RWPE1 (cell line): Measurements from ENCODE around the gene TARM1.

Experiments used
- CTCF ChIA-PET: fragments of 350-600 bp; sonication (Branson Sonifier 250); formaldehyde crosslinking; extraction: SDS; loops from one replicate; lab custom pipeline; 2021; lab: Yijun Ruan, JAX
- POLR2A ChIA-PET: fragments of 400-600 bp; formaldehyde crosslinking; extraction: SDS; loops from one replicate; lab custom pipeline; 2020; ENCODE audit warnings: antibody characterized with exemption; ENCODE audit not compliant: low non-redundant PET; lab: Yijun Ruan, JAX
- DNase-seq: peaks from one replicate; pipeline ENCODE4 v3.0.0; 2012; ENCODE audit warnings: low spot score
- H3K27ac ChIP-seq: fragments of 450-650 bp; 2 replicates; pipeline ENCODE4 v1.5.1; 2017
- TF ChIP-seq, protein P1 (sequence below): fragments of 450-650 bp; conservative IDR thresholded peaks from 2 replicates; pipeline ENCODE4 v1.5.1; 2017; ENCODE audit warnings: low read depth, mild to moderate bottlenecking

TARM1 gene

GRCh38 chr19:54069470-54069869, 11.7 kb downstream of the TARM1 start:
- TF ChIP-seq, protein P1, sequence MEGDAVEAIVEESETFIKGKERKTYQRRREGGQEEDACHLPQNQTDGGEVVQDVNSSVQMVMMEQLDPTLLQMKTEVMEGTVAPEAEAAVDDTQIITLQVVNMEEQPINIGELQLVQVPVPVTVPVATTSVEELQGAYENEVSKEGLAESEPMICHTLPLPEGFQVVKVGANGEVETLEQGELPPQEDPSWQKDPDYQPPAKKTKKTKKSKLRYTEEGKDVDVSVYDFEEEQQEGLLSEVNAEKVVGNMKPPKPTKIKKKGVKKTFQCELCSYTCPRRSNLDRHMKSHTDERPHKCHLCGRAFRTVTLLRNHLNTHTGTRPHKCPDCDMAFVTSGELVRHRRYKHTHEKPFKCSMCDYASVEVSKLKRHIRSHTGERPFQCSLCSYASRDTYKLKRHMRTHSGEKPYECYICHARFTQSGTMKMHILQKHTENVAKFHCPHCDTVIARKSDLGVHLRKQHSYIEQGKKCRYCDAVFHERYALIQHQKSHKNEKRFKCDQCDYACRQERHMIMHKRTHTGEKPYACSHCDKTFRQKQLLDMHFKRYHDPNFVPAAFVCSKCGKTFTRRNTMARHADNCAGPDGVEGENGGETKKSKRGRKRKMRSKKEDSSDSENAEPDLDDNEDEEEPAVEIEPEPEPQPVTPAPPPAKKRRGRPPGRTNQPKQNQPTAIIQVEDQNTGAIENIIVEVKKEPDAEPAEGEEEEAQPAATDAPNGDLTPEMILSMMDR = no peak
- POLR2A ChIA-PET = no interaction called here
- no peak overlapping the region for H3K27ac ChIP-seq
- no peak for DNase-seq
- CTCF ChIA-PET = no interaction called here

GRCh38 chr19:54063350-54064116, 17.6 kb downstream of the TARM1 start, which contains the start of gene VSTM1:
Gene VSTM1 (minus strand): TSS chr19:54063897. CDS start chr19:54063777, 120 bp downstream.
- POLR2A ChIA-PET = no interaction called here
- DNase-seq = no peak
- CTCF ChIA-PET = no interaction called here
- H3K27ac ChIP-seq = no peak within 1 kb of the TSS
- TF ChIP-seq, protein P1 = no peak

- ChIA-PET POLR2A (no interaction called here), CTCF (interaction anchor here (0.7 kb wide), 1 partner anchor 254 kb away, joined by 5 read pairs; no protein-coding TSS in a partner anchor)
- no peak for DNase-seq
- TF ChIP-seq, protein P1 = no peak
- no peak overlapping the region for H3K27ac ChIP-seq
Observed at GRCh38 chr19:54062643-54063042, 18.5 kb downstream of the TARM1 start.

DNA sequence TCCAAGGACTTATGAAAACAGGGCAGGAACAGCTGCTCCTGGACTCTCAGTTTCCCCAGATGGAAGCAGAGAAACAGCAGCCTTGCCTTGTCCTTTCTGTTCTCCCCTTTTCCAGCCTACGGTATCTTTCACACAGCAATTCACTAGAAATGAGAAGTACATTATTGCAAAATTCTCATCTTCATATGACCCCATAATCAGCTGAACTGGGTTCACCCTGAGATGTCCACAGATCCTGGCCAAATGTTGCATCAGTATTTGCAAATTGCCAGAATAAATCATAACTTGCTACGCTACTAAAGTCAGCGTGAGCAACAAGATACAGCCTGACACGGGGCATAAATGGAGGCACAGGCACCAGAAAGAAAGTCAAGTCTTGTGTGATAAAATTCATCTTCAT, 33.5 kb downstream of the TARM1 start:
- TF ChIP-seq, protein P1 = no peak
- ChIA-PET POLR2A (no interaction called here), CTCF (no interaction called here)
- DNase-seq = no peak
- H3K27ac ChIP-seq = no peak overlapping the region

DNA sequence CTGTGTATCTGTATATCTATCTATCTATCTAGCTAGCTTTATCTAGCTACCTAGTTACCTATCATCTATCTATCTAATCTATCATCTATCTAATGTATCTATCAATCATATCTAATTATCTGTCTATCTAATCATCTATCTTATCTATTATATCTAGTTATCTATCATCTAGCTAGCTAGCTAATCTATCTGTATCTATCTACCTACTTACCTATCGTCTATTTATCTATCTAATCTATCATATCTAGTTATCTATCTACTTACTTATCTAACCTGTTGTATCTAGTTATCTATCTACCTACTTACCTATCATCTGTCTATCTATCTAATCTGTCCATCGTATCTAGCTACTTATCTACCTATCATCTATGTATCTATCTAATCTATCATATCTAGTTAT, 35.4 kb downstream of the TARM1 start:
- no peak for DNase-seq
- ChIA-PET POLR2A (no interaction called here), CTCF (no interaction called here)
- TF ChIP-seq, protein P1 = no peak
- H3K27ac ChIP-seq = no peak overlapping the region

DNA sequence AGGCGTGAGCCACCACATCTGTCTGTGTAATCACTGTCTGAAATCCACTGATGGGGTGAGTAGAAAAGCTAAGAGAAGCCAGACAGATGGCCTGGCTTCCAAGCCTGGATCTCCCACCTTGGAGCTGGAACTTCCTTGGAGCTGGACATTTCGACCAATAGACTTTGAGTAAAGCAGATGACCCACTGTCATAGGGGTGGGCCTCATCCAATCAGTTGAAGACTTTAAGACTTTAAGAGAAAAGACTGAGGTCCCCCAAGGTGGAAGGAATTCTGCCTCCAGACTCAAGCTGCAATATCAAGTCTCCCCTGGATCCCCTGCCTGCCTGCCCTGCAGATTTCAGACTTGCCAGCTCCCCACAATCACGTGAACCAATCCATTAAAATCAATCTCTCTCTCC, 38.2 kb downstream of the TARM1 start:
- POLR2A ChIA-PET = no interaction called here
- CTCF ChIA-PET = interaction anchor here (0.7 to 2.0 kb wide), 2 partner anchors 19 to 258 kb away, joined by 3 to 6 read pairs; no protein-coding TSS in a partner anchor
- no peak overlapping the region for H3K27ac ChIP-seq
- no peak for DNase-seq
- TF ChIP-seq, protein P1 = no peak
